ENCODE results near the gene PTBP1.

GRCh38 chr19:813219-814151 is 16.2 kb downstream of the PTBP1 start:
- TF ChIP-seq EZH2 (IDR thresholded peaks at IDR 0.05) (no peak), CTCF (IDR thresholded peaks at IDR 0.05) (no peak), EZH2phosphoT487 (IDR thresholded peaks at IDR 0.05) (no peak)

All from neural progenitor cell (in vitro differentiated cells).